AG04450 (cell line): ENCODE measurements around the gene MANSC4. TPM values are rescaled to one million over a fixed set of nuclear protein-coding genes. Genes with fewer than 3 reads are reported as not detected.
A peak's percentile ranks its signal among the peaks of the same experiment; 100 is the strongest.

Source experiments
- CTCF ChIA-PET: fragments of 300-600, 350-600 bp; formaldehyde crosslinking; extraction: SDS; loops from one replicate; lab custom pipeline; 2022; ENCODE audit warnings: antibody characterized with exemption, inconsistent platforms; lab: Charles Lee
- POLR2A ChIA-PET: fragments of 350-600 bp; formaldehyde crosslinking; extraction: SDS; loops from one replicate; lab custom pipeline; 2021; ENCODE audit warnings: antibody characterized with exemption, inconsistent platforms; lab: Yijun Ruan, JAX
- DNase-seq: peaks from one replicate; pipeline ENCODE4 v3.0.0-alpha.2; 2011; ENCODE audit warnings: low read depth, low spot score
- H3K27ac ChIP-seq: one replicate; pipeline ENCODE4 v1.5.1; 2012; ENCODE audit warnings: low read depth, low read length, control low read depth
- H3K27me3 ChIP-seq: one replicate; pipeline ENCODE4 v1.6.0; 2012; ENCODE audit warnings: low read length; ENCODE audit not compliant: control insufficient read depth, insufficient read depth
- H3K4me3 ChIP-seq: 2 replicates; pipeline ENCODE4 v1.5.1; 2011; ENCODE audit warnings: mild to moderate bottlenecking, low read depth, low read length, control low read depth
- H3K9me3 ChIP-seq: 2 replicates; pipeline ENCODE4 v1.5.1; 2012; ENCODE audit warnings: low read length; ENCODE audit not compliant: control insufficient read depth, insufficient read depth
- polyA plus RNA-seq: library from polyadenylated mRNA; depleted of rRNA; stranded (reverse); fragments of >200 nt; gene quantifications from 2 replicates; pipeline ENCODE4 v1.2.3, GENCODE V29; 2011
- TF ChIP-seq, protein P1 (sequence below): IDR thresholded peaks from 2 replicates; pipeline ENCODE4 v1.5.1; 2011; ENCODE audit warnings: low read depth, low read length, control low read depth, inconsistent platforms

The MANSC4 gene
- polyA plus RNA-seq, 1 experiment: not detected

DNA sequence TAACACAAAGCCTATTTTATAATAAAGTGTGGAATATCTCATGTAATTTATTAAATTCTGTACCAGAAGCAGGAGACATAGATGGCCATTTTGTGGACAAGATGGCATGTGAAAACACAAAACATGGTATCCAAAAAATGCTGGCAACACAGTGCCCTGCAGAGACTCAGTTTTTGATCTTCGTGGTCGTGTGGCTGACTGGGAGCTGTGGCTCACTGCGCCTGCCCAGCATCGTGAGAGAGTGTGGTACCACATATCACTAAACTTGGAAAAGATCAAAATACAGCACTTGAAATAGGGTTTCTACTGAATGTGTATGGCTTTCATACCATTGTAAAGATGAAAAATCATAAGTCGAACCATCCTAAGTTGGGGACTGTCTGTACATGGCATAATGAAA lies 43.0 kb upstream of the MANSC4 start:
- POLR2A ChIA-PET: no interaction called here
- CTCF ChIA-PET: interaction anchor here (1.1 to 3.6 kb wide), 4 partner anchors 12 to 118 kb away, joined by 4 to 29 read pairs (median 20); no protein-coding TSS in a partner anchor
- Histone ChIP-seq H3K27ac (no peak overlapping the region), H3K27me3 (no peaks in the 10 kb centered on the region), H3K4me3 (no peak overlapping the region), H3K9me3 (no peaks in the 10 kb centered on the region)
- DNase-seq: no peak
- TF ChIP-seq, protein P1, sequence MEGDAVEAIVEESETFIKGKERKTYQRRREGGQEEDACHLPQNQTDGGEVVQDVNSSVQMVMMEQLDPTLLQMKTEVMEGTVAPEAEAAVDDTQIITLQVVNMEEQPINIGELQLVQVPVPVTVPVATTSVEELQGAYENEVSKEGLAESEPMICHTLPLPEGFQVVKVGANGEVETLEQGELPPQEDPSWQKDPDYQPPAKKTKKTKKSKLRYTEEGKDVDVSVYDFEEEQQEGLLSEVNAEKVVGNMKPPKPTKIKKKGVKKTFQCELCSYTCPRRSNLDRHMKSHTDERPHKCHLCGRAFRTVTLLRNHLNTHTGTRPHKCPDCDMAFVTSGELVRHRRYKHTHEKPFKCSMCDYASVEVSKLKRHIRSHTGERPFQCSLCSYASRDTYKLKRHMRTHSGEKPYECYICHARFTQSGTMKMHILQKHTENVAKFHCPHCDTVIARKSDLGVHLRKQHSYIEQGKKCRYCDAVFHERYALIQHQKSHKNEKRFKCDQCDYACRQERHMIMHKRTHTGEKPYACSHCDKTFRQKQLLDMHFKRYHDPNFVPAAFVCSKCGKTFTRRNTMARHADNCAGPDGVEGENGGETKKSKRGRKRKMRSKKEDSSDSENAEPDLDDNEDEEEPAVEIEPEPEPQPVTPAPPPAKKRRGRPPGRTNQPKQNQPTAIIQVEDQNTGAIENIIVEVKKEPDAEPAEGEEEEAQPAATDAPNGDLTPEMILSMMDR: no peak

DNA sequence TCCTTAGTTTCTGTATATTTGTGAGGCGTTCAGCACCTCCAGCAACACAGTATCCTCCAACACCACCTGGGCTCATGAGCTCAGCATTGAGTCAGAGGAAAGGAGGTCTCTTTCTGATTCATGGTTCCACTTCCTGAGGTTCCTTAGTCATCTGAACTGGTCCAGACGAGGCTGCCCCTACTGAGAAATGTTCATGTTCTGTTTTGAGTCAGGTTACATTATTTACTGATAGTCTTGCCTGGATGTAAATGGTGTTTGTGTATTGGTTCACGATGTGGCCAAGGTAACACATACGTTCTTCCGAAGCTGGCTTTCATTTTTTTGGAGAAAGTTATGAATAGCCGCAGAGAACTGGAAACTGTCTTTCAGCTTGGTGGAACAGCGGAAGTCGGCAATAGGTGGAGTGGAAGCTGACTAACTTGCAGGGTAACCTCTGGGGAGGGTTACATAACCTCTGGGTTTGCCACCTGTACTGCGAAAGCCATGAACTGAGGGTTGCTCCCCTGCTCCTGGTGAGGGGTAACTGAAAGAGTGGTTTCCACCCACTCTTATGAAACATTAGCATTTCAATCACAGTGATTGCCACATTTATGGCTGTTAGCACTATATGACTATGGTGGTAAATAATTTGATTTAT lies 42.2 kb upstream of the MANSC4 start:
- Histone ChIP-seq H3K9me3 (no peaks in the 10 kb centered on the region), H3K27me3 (no peaks in the 10 kb centered on the region), H3K27ac (peak overlapping the region; percentile 22), H3K4me3 (no peak overlapping the region)
- ChIA-PET CTCF (interaction anchor here (0.9 to 3.6 kb wide), 33 partner anchors 8 to 1081 kb away, joined by 3 to 29 read pairs (median 6); no protein-coding TSS in a partner anchor), POLR2A (interaction anchor here (0.5 to 1.0 kb wide), 3 partner anchors 77 to 1153 kb away, joined by 3 read pairs; no protein-coding TSS in a partner anchor)
- DNase-seq: peak; percentile 57
- TF ChIP-seq, protein P1: no peak

DNA sequence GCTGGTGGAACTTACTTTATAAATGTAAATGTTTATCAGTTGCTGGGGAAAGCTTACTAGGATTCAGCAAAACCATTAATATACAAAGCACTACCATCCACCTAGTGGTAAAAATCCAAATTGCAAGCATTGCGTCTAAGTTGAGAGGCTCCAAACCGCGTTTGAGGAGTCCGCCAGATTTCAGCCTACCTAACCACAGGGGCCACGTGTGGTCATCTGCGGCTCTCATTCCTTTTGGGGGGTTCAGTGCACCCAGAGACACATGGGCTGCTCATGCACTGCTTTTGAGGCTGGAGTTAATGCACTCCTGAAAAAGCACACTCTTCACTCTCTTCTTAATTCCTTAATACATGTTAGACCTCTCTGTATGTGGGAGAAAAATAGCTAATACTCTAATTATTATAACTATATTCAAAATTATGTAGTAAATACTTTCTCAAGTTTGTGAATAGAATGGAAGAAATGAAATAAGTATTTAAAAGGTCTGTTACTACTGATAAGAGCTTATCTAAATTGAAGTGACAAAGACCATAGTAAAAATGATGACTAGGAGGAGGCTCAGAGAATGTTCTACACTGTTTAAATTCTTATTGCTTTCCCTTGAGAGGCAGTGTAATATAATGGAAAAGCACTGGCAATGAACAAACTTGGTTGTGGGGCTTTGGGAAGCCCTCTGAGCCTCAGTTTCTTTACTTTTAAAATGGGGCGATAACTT lies 41.4 kb upstream of the MANSC4 start:
- Histone ChIP-seq H3K4me3 (no peak overlapping the region), H3K9me3 (no peaks in the 10 kb centered on the region), H3K27me3 (no peaks in the 10 kb centered on the region), H3K27ac (peak overlapping the region; percentile 22)
- POLR2A ChIA-PET: interaction anchor here (0.6 to 1.0 kb wide), 2 partner anchors 78 to 1154 kb away, joined by 3 read pairs; no protein-coding TSS in a partner anchor
- TF ChIP-seq, protein P1: peak; percentile 81
- peak; percentile 56 for DNase-seq
- CTCF ChIA-PET: interaction anchor here (0.7 to 3.6 kb wide), 37 partner anchors 9 to 1082 kb away, joined by 3 to 29 read pairs (median 5); no protein-coding TSS in a partner anchor

DNA sequence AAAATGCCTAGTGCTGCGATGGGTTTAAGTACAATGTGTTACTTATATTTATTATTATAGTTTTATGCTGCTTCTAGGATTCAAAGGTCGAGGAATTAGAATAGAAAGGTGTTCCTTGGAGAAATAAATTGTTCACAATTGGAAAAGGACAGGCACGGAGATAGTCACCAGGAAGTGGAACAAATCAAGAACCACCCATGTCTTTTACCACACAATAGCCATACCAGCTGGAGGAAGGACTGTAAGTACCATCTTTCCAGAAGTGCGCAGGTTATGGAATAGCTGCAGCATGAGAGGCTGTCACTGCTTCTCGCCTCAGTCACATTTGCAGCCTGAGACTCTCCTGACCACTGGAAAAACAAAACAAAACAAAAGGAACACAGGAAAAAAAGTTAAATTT lies 40.5 kb upstream of the MANSC4 start:
- H3K4me3 ChIP-seq: no peak overlapping the region
- POLR2A ChIA-PET: no interaction called here
- CTCF ChIA-PET: interaction anchor here (0.6 to 3.6 kb wide), 24 partner anchors 9 to 1083 kb away, joined by 3 to 29 read pairs (median 7); no protein-coding TSS in a partner anchor
- TF ChIP-seq, protein P1: no peak
- H3K27ac ChIP-seq: no peak overlapping the region
- H3K27me3 ChIP-seq: no peaks in the 10 kb centered on the region
- H3K9me3 ChIP-seq: no peaks in the 10 kb centered on the region
- DNase-seq: no peak
